ENCODE results near the gene ANK3.

GRCh38 chr10:60238759-60239100, 150.9 kb downstream of the ANK3 start:
- TF ChIP-seq CTCF (IDR thresholded peaks at IDR 0.05) (no peak), STAT6 (CRISPR knock-in tag; conservative IDR thresholded peaks at IDR 0.05; ENCODE audit: low read depth) (no peak), TCF7 (CRISPR knock-in tag; IDR thresholded peaks at IDR 0.05; ENCODE audit: low read depth) (no peak), RORB (CRISPR knock-in tag; IDR thresholded peaks at IDR 0.05) (no peak), SMAD3 (CRISPR knock-in tag; IDR thresholded peaks at IDR 0.05; ENCODE audit: borderline replicate concordance) (no peak)

Data from WTC11 (cell line).